ENCODE measurements around the gene HNF4A. TPM values are rescaled to one million over a fixed set of nuclear protein-coding genes. Genes with fewer than 3 reads are reported as not detected.

HNF4A gene
- total RNA-seq, 1 donor from 2014 or later, result not detected

DNA sequence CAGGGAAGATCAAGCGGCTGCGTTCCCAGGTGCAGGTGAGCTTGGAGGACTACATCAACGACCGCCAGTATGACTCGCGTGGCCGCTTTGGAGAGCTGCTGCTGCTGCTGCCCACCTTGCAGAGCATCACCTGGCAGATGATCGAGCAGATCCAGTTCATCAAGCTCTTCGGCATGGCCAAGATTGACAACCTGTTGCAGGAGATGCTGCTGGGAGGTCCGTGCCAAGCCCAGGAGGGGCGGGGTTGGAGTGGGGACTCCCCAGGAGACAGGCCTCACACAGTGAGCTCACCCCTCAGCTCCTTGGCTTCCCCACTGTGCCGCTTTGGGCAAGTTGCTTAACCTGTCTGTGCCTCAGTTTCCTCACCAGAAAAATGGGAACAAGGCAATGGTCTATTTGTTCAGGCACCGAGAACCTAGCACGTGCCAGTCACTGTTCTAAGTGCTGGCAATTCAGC, 68.6 kb downstream of the HNF4A start:
- no peak for DNase-seq (ENCODE audit: low spot score)

DNA sequence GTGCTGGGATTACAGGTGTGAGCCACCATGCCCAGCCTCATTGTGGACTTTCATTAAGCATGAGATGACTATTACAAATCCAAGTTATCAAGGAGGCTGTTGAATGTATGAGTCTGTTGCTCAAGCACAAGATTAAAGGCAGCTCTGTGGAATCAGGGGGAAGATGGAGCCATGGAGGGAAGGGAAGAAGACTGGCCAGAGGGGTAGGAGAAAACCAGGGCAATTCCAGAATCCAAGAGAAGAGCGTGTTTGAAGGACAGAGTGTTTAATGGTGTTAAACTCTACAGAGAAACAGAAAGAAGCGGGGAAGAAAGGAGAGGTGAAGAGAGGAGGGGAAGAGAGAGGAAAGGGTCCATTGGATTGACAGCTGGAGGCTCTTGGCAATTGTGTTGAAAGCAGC, 70.4 kb downstream of the HNF4A start:
- no peak for DNase-seq (ENCODE audit: low spot score)

- DNase-seq (ENCODE audit: low spot score), result no peak
Measured at GRCh38 chr20:44426879-44427790, 71.6 kb downstream of the HNF4A start.

DNA sequence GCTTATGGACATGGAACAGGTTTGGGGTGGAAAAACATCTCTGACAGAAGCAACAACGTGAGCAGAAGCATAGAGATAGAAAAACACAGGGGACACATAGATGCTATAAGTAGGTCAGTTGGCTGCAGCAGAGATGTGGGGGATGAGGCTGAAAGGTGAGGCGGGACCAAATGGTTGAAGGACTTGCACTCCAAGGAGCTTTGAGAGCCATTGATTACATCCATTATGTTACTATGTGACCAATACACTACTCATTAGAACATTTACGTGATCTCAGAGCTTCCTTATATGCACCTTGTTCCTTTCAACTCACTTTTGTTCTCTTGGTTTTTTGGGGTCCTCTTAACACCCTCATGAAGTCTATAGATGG, 72.3 kb downstream of the HNF4A start:
- no peak for DNase-seq (ENCODE audit: low spot score)

GRCh38 chr20:44428174-44429016, 72.9 kb downstream of the HNF4A start:
- no peak for DNase-seq (ENCODE audit: low spot score)

DNA sequence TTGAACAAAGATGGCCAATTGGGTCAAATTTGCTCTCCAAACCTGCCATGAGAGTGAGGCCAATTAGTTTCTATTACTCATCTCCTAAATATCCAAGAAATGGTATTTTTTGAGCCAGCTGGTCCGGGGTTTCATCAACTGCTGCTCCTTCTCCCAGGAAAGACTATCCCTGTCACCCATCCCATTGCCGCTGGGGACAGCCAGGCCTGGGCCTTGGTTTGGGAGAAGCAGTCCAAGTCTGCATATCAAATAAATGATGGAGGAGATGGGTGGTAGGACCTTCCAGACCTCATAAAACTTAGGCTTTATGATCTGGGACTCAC, 73.5 kb downstream of the HNF4A start:
- DNase-seq (ENCODE audit: low spot score), result no peak

DNA sequence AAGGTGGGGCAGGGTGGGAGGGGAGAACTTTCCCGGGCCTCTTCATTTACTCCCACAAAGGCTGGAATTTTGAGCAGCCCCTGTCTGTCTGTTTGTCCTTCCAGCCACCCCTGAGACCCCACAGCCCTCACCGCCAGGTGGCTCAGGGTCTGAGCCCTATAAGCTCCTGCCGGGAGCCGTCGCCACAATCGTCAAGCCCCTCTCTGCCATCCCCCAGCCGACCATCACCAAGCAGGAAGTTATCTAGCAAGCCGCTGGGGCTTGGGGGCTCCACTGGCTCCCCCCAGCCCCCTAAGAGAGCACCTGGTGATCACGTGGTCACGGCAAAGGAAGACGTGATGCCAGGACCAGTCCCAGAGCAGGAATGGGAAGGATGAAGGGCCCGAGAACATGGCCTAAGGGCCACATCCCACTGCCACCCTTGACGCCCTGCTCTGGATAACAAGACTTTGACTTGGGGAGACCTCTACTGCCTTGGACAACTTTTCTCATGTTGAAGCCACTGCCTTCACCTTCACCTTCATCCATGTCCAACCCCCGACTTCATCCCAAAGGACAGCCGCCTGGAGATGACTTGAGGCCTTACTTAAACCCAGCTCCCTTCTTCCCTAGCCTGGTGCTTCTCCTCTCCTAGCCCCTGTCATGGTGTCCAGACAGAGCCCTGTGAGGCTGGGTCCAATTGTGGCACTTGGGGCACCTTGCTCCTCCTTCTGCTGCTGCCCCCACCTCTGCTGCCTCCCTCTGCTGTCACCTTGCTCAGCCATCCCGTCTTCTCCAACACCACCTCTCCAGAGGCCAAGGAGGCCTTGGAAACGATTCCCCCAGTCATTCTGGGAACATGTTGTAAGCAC, 74.1 kb downstream of the HNF4A start:
- no peak for DNase-seq (ENCODE audit: low spot score)

GRCh38 chr20:44430270-44431065, 75.0 kb downstream of the HNF4A start:
- DNase-seq (ENCODE audit: low spot score), result no peak

- no peak for DNase-seq (ENCODE audit: low spot score)
Measured at GRCh38 chr20:44431118-44431501, 75.6 kb downstream of the HNF4A start.

GRCh38 chr20:44431502-44432234, 76.2 kb downstream of the HNF4A start:
- no peak for DNase-seq (ENCODE audit: low spot score)

DNA sequence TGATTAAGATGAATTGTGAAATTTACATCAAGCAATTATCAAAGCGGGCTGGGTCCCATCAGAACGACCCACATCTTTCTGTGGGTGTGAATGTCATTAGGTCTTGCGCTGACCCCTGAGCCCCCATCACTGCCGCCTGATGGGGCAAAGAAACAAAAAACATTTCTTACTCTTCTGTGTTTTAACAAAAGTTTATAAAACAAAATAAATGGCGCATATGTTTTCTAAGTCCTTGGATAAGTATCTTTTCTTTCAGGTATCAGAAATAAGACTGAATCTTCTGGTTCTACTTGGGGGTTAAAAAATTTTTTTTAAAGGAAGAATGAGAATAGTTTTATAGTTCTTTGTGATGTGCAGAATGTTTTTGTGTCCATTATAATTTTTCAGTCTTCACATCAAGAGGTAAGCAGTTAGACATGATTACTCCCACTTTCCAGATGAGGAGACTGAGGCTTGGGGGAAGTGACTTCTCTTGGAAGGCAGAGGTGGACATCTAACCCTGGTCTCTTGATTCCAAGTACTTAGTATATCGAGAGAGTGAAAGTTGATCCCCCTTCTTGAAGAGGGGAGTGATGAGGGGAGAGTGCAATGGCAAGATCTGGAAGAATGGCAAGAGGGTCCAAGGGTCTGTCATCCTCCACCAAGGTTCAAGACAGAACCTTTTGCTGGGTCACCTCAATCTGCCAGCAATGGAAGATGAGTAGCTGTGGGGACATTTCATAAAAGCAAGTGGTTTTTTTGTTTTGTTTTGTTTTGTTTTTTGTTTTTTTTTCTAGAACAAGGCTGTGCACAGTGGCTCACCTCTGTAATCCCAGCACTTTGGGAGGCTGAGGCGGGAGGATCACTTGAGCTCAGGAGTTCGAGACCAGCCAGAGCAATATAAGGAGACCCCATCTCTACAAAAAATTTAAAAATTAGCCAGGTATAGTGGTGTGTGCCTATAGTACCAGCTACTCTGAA, 77.4 kb downstream of the HNF4A start:
- no peak for DNase-seq (ENCODE audit: low spot score)

- DNase-seq (ENCODE audit: low spot score), result no peak
Measured at GRCh38 chr20:44433751-44434538, 78.4 kb downstream of the HNF4A start.

GRCh38 chr20:44435630-44436335, 80.3 kb downstream of the HNF4A start:
- no peak for DNase-seq (ENCODE audit: low spot score)

DNA sequence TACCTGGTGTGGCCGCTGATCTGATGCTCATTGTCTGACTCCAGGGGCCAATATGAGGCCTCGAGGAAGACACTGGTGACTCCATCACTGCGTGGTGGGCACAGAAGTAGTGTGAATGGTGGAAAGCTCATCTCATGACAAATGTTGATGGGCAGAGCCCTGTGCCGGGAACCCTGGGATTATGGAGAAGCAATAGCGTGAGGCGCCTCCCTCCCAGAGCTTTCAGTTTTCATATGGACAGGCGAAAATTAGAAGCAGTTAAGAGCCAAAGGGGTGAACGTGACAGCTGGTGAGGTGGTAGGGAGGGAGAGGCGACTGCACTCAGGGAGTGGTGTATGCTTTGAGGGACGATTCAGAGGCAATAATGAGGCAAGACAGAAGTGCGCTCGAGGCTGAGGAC, 80.9 kb downstream of the HNF4A start:
- DNase-seq (ENCODE audit: low spot score), result no peak

- DNase-seq (ENCODE audit: low spot score), result no peak
Measured at GRCh38 chr20:44437497-44437896, 82.0 kb downstream of the HNF4A start.

- no peak for DNase-seq (ENCODE audit: low spot score)
Measured at GRCh38 chr20:44438782-44439181, 83.3 kb downstream of the HNF4A start.

DNA sequence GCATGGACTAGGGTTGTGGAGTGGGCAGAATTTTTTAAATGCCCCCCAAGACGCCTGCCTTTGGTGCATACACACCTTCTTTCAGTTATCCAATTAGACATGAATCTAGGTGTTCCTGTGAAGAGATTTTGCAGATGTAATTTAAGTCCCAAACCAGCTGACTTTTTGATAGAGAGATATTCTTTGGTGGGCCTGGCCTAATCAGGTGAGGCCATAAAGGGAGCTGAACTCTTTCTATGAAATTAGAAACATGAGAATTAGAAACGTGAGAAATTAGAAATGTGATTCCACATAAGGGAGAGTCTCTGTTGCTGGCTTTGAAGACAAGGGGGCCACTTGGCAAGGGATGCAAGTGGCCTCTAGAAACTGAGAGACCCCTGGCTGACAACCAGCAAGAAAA, 83.8 kb downstream of the HNF4A start:
- DNase-seq (ENCODE audit: low spot score), result no peak

Measured in ureter (tissue), 1 donor.